ENCODE results near the gene PACS1. TPM values are rescaled to one million over a fixed set of nuclear protein-coding genes. Genes with fewer than 3 reads are reported as not detected.

Gene PACS1
- total RNA-seq, 1 experiment from 2014 or later: 9.0 TPM

DNA sequence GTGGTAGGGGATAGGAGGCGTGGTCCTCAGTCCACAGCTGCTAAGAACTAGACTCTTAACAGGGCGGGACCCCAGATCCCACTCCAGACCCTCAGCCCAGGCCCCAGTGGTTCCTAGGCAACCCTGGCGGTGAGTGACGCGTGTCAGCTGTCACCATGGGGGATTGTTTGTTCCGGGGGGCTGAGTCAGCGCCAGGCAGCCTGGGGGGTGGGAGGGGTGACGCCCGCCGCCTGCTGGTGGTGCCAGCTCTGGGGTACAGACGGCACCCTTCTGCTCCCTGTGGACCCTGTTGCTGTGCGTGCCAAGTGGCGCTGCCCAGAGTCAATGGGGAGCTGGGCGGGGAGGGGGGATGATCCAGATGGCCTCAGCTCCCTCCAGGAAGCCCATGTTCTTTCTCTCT is 210.4 kb downstream of the PACS1 start:
- in situ Hi-C loops (cut with HindIII; ENCODE audit: low pct_unique_long_range_greater_than_20kb, low sequenced_read_pairs): no loop called here
- no peak for DNase-seq (ENCODE audit: low read depth, low spot score)

GRCh38 chr11:66281001-66281400 is 210.9 kb downstream of the PACS1 start:
- in situ Hi-C loops (cut with HindIII; ENCODE audit: low pct_unique_long_range_greater_than_20kb, low sequenced_read_pairs): no loop called here
- DNase-seq (ENCODE audit: low read depth, low spot score): no peak

- in situ Hi-C loops (cut with HindIII; ENCODE audit: low pct_unique_long_range_greater_than_20kb, low sequenced_read_pairs): no loop called here
- no peak for DNase-seq (ENCODE audit: low read depth, low spot score)
These were observed 211.8 kb downstream of the PACS1 start for GRCh38 chr11:66281776-66282467.

GRCh38 chr11:66282468-66283455 is 212.7 kb downstream of the PACS1 start:
- peak; percentile 91 for DNase-seq (ENCODE audit: low read depth, low spot score)
- in situ Hi-C loops (cut with HindIII; ENCODE audit: low pct_unique_long_range_greater_than_20kb, low sequenced_read_pairs): no loop called here

DNA sequence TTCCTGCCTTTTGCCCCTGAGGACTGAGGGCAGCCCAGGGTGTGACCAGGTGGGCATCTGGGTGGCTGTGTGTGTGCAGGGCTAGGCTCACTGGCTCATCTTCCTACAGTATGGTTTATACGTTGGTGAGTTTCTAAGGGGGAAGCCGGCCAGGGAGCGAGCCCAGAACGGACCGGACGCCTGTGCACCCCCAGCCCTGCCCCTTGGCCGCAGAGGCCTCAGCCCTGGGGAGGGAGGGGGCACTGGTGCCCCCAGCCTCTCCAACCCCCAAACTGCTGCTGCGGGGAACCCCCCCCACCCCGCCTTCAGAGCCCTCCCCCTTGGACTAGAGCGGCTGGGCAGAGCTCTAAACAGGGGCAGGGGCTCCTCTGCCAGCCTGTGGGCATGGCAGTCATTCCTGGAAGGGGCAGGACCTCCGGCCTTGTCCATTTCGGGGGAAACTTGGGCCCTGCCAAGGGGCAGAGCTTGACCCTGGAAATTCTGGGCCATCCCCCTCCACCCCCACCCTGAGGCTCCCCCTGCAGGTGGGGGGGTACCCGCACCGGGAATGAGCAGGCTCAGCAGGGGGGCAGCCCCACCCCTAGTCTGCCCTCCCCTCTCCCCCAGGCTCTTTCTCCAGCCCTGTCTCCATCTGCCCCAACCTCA is 213.5 kb downstream of the PACS1 start:
- DNase-seq (ENCODE audit: low read depth, low spot score): no peak
- in situ Hi-C loops (cut with HindIII; ENCODE audit: low pct_unique_long_range_greater_than_20kb, low sequenced_read_pairs): no loop called here

DNA sequence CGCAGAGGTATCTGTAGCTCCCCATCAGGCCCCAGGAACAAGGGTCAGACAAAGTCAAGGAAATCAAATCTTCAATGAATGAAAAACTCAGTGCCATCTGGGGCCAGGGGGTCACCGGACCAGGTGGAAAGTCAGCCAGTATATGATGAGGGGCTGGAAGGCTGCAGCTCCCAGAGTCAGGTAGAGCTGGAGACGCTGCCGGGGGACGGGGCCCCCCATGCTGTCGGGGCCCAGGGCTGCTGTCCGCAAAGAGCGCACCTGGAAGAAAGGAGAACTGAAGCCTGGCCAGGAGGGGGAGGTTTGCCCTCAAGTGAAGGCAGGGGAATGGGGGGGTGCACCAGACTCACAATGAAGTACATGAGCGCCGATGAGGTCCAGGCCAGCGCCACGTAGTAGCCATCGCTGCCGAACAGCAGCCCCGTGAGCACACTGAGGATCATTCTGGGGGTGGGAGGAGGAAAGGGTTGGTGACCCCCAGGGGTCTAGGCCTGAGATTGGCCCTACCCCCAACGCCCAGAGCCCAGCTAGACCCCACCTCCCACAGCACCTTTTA is 214.5 kb downstream of the PACS1 start:
- DNase-seq (ENCODE audit: low read depth, low spot score): no peak
- in situ Hi-C loops (cut with HindIII; ENCODE audit: low pct_unique_long_range_greater_than_20kb, low sequenced_read_pairs): no loop called here

DNA sequence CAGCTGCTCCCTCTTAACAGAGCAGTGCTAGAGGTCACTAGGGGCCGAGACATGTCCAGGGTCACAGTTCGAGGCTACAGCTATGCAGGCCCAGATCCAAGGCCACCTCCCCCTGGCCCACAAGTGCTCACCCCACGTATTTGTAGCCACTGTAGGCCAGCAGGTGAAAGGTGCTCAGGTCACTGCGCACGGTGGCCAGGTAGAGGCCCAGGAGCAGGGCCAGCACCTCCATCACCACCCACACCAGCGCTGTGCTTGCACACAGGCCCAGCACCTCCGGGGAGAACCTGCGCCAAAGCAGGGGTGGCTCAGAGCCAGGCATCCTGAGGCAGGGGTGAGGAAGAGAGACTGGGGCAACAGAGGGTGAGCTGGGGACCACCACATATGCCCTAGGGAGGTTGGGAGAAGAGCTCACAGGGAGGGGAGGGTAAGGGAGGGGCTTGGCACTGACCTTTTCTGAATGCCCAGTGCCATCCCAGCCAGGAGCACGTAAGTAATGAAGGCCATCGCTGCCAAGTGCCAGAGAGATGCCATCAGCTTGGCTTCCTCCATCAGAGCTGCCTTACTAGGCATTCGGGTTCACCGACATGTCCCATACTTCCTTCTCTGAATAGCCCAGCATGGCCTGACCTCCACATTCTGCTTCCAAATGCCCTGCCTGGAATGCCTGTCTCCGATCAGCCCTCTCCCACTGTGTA is 215.3 kb downstream of the PACS1 start:
- in situ Hi-C loops (cut with HindIII; ENCODE audit: low pct_unique_long_range_greater_than_20kb, low sequenced_read_pairs): no loop called here
- DNase-seq (ENCODE audit: low read depth, low spot score): no peak

DNA sequence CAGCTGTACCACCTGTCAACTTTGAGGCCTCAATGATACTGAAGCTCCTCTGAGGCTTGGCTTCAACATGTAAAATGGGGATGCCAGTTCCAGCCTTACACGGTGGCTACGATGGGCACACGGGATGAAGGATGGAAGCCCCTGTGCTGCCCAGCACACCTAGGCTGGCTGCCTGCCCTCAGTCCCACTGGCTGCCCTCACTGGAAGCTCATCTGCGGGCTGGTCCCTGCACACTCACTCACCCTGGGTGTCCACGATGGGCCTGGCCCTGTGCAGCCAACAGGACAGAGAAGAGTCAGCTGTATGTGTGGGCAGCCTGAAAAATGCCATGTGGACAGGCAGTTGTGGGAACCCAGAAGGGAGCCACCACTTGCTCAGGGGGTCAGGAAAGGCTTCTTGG is 216.6 kb downstream of the PACS1 start:
- in situ Hi-C loops (cut with HindIII; ENCODE audit: low pct_unique_long_range_greater_than_20kb, low sequenced_read_pairs): no loop called here
- DNase-seq (ENCODE audit: low read depth, low spot score): no peak

- in situ Hi-C loops (cut with HindIII; ENCODE audit: low pct_unique_long_range_greater_than_20kb, low sequenced_read_pairs): no loop called here
- no peak for DNase-seq (ENCODE audit: low read depth, low spot score)
These were observed 217.3 kb downstream of the PACS1 start for GRCh38 chr11:66287211-66287888.

DNA sequence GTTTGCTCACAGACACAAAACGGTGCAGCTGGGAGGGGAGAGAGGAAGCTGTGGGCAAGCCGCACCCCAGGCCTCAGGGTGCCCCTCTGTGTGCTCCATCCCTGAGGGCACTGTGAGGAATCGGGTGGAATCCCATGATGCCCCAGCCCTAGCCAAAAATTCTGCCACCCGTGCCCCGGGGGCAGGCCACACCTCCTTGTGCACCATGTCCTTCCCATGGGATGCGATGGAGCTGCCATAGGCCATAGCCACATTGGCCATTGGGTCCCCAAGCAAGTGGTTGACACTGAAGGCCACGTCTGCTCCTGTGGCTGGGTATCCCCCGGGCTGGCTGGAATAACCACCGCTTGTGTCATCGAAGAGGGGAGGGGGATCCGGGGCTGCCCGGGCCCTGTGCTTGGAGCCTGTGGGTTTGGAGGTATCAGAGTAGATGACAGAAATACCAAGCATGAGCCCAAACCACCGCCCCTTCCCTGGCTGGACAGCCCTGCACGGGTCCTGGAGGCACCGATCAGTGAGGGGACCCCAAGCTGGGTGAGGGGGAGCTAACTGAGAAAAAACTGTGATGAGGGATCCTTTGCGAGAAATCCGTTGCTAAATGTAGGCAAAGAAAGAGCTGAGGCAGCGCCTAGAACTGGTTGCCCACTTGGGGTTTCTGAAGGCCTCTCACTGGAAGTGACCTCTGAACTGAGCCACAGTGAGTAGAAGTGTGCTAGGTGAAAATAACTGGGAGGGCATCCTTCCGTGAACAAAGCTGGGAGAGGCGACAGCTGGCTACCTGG is 218.0 kb downstream of the PACS1 start:
- DNase-seq (ENCODE audit: low read depth, low spot score): no peak
- in situ Hi-C loops (cut with HindIII; ENCODE audit: low pct_unique_long_range_greater_than_20kb, low sequenced_read_pairs): no loop called here

DNA sequence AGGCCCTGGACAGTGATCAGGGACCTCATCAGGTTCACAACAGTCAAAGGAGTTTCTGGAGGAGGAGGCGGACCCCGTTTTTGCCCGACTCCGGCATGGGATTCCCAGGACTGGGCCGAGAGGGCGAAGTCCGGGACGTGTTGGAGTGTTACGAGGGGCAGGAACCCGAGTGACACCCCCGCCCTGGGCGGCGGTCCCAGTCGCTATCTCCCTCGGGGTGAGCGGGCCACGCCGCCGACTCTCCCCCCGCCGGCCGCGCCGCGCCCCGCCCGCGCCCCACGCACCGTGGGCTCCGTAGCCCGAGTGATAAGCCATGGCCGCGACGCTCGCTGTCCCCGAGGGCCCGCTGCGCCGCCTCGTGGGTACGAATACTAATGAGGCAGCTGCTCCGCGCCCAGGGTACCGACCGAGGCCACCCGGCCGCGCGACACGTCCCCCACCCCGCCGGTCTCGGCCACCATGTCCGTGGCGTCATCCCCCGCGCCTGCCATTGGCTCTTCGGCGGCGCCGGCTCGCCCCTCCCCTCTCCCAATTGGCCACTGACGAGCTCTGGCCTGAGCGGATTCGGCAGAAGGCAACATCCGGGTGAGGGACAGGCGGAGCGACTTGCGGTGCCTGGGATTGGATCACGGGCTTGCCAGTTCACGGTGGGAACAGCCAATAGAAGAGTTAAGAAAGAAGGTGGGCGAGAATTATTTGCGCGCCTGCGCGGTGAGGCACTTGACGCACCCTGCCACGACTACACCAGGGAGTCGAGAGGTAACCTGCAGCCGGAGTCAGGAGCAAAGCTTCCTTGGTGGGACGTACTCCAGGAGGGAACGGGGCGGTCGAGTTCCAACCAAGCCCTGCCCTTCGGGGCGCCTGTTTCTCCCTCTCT is 218.8 kb downstream of the PACS1 start, which contains the start of gene YIF1A:
Gene YIF1A (minus strand): TSS at position 473 of the 877 bp plus-strand sequence. CDS start 158 bp downstream, at position 315.
- in situ Hi-C loops (cut with HindIII; ENCODE audit: low pct_unique_long_range_greater_than_20kb, low sequenced_read_pairs): no loop called here
- peak; percentile 98 for DNase-seq (ENCODE audit: low read depth, low spot score)

- in situ Hi-C loops (cut with HindIII; ENCODE audit: low pct_unique_long_range_greater_than_20kb, low sequenced_read_pairs): no loop called here
- DNase-seq (ENCODE audit: low read depth, low spot score): no peak
These were observed 219.7 kb downstream of the PACS1 start for GRCh38 chr11:66289548-66290329.

- in situ Hi-C loops (cut with HindIII; ENCODE audit: low pct_unique_long_range_greater_than_20kb, low sequenced_read_pairs): no loop called here
- DNase-seq (ENCODE audit: low read depth, low spot score): no peak
These were observed 220.2 kb downstream of the PACS1 start for GRCh38 chr11:66290330-66290621.

- DNase-seq (ENCODE audit: low read depth, low spot score): no peak
- in situ Hi-C loops (cut with HindIII; ENCODE audit: low pct_unique_long_range_greater_than_20kb, low sequenced_read_pairs): no loop called here
These were observed 221.2 kb downstream of the PACS1 start for GRCh38 chr11:66291303-66291705.
